OCI-LY1 (cell line): ENCODE results near the gene GBX1.
A peak's percentile ranks its signal among the peaks of the same experiment; 100 is the strongest.

Source experiments
- H2AFZ ChIP-seq: fragments of 200-600 bp; sonication (generic), shearing (Covaris generic); 2 replicates; pipeline ENCODE4 v1.6.0; 2014; ENCODE audit warnings: antibody characterized with exemption, mild to moderate bottlenecking, low read length
- H3F3A ChIP-seq: fragments of 200-600 bp; sonication (generic), shearing (Covaris generic); 2 replicates; pipeline ENCODE4 v1.6.0; 2014; ENCODE audit warnings: mild to moderate bottlenecking, antibody characterized with exemption, low read length, moderate library complexity; ENCODE audit not compliant: insufficient read depth
- H3K27ac ChIP-seq: fragments of 200-600 bp; sonication (generic); 2 replicates; pipeline ENCODE4 v1.5.1; 2014; ENCODE audit warnings: low read length, mixed run types, mild to moderate bottlenecking, low read depth; ENCODE audit not compliant: poor library complexity, severe bottlenecking
- H3K27me3 ChIP-seq: fragments of 200-600 bp; sonication (generic); 2 replicates; pipeline ENCODE4 v1.6.0; 2014; ENCODE audit warnings: antibody characterized with exemption, mild to moderate bottlenecking, low read length, moderate library complexity; ENCODE audit not compliant: insufficient read depth
- H3K36me3 ChIP-seq: fragments of 200-600 bp; sonication (generic); 2 replicates; pipeline ENCODE4 v1.6.1; 2014; ENCODE audit warnings: mild to moderate bottlenecking, antibody characterized with exemption, low read length, moderate library complexity, mixed read lengths; ENCODE audit not compliant: insufficient read depth
- H3K4me1 ChIP-seq: fragments of 200-600 bp; sonication (generic); 2 replicates; pipeline ENCODE4 v1.5.1; 2014; ENCODE audit warnings: mild to moderate bottlenecking, low read length, moderate library complexity; ENCODE audit not compliant: insufficient read depth, severe bottlenecking
- H3K4me2 ChIP-seq: fragments of 200-600 bp; sonication (generic), shearing (Covaris generic); 2 replicates; pipeline ENCODE4 v1.6.1; 2014; ENCODE audit warnings: low read length
- H3K4me3 ChIP-seq: fragments of 200-600 bp; sonication (generic); 2 replicates; pipeline ENCODE4 v1.5.1; 2014; ENCODE audit warnings: low read length, low read depth, mild to moderate bottlenecking, mixed read lengths; ENCODE audit not compliant: poor library complexity, severe bottlenecking
- H3K79me2 ChIP-seq: fragments of 200-600 bp; shearing (Covaris generic); 2 replicates; pipeline ENCODE4 v1.6.1; 2016; ENCODE audit warnings: mixed run types, low read length, mixed read lengths; ENCODE audit not compliant: insufficient read depth
- H3K9ac ChIP-seq: fragments of 200-600 bp; sonication (generic), shearing (Covaris generic); 2 replicates; pipeline ENCODE4 v1.6.1; 2014; ENCODE audit warnings: mild to moderate bottlenecking, low read length, mixed read lengths
- H3K9me2 ChIP-seq: fragments of 200-600 bp; sonication (generic), shearing (Covaris generic); 2 replicates; pipeline ENCODE4 v1.6.1; 2014; ENCODE audit warnings: low read depth, mild to moderate bottlenecking, low read length, mixed read lengths
- H3K9me3 ChIP-seq: fragments of 200-600 bp; shearing (Covaris generic); 2 replicates; pipeline ENCODE4 v1.6.1; 2014; ENCODE audit warnings: low read length, mixed read lengths
- H4K20me1 ChIP-seq: fragments of 200-600 bp; sonication (generic), shearing (Covaris generic); 2 replicates; pipeline ENCODE4 v1.6.0; 2016; ENCODE audit warnings: mild to moderate bottlenecking, low read length; ENCODE audit not compliant: insufficient read depth
- CTCF ChIP-seq: fragments of 200-600 bp; sonication (generic), shearing (Covaris generic); IDR thresholded peaks from 2 replicates; pipeline ENCODE4 v1.5.1; 2017; ENCODE audit warnings: mild to moderate bottlenecking, antibody characterized with exemption, low read length, moderate library complexity, mixed read lengths
- EZH2 ChIP-seq: fragments of 200-600 bp; sonication (generic), shearing (Covaris generic); IDR thresholded peaks from 2 replicates; pipeline ENCODE4 v1.8.0; 2017; ENCODE audit warnings: borderline replicate concordance, mixed run types, mild to moderate bottlenecking, antibody characterized with exemption, low read length, moderate library complexity, mixed read lengths

The GBX1 gene

DNA sequence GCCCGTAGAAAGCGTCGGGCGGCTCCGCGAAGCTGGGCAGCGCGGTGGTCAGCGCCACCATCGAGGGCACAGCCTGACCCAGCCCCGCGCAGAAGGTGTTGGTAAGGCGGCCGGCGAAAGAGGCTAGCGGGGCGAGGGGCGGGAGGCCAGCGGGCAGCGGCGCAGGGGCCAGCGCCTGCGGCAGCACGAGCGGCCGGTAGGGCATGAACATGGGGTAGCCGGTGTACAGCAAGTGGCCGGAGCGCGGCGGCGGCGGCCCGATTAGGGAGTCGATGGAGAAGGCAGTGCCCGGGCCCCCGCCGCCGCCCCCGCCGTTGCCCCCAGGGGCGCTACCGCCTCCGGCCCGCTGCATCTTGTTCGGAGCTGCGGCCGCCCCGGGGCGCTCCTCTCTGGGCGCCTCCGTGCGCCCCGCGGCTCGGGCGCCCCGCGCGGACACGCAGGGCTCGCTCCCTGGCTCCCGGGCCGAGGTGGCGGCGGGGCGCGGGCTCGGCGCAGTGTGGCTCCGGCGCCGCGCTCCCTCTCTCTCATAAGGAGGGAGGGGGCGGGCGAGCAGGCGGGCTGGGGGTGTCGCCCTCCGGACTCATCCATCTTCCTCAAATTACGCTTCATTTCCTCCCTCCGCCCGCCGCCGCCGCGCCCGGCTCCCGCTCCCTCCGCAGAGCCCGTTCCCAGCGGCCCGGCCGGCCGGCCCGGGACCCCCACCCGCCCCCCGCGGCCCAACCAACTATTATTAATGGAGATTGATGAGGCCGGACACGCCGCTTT, at the start of gene GBX1:
Gene GBX1 (minus strand): TSS at position 498 of the 765 bp plus-strand sequence. CDS start 146 bp downstream, at position 352.
- H3K4me1 ChIP-seq: no peaks in the 10 kb centered on the region
- no peaks in the 10 kb centered on the region for H3F3A ChIP-seq
- no peaks in the 10 kb centered on the region for H3K79me2 ChIP-seq
- no peak within 1 kb of the TSS for H3K9ac ChIP-seq
- H3K4me3 ChIP-seq: peak within 1 kb of the TSS; percentile 30
- no peak within 1 kb of the TSS for H3K27ac ChIP-seq
- H2AFZ ChIP-seq: no peak within 1 kb of the TSS
- H3K9me2 ChIP-seq: no peaks in the 10 kb centered on the region
- H3K4me2 ChIP-seq: peak within 1 kb of the TSS; percentile 13; the same call in 1 of the 2 replicates
- H3K36me3 ChIP-seq: no peaks in the 10 kb centered on the region
- H4K20me1 ChIP-seq: no peaks in the 10 kb centered on the region
- no peaks in the 10 kb centered on the region for H3K9me3 ChIP-seq
- TF ChIP-seq EZH2 (no peak), CTCF (no peak)
- peaks cover 9% of the 10 kb centered on the region for H3K27me3 ChIP-seq

DNA sequence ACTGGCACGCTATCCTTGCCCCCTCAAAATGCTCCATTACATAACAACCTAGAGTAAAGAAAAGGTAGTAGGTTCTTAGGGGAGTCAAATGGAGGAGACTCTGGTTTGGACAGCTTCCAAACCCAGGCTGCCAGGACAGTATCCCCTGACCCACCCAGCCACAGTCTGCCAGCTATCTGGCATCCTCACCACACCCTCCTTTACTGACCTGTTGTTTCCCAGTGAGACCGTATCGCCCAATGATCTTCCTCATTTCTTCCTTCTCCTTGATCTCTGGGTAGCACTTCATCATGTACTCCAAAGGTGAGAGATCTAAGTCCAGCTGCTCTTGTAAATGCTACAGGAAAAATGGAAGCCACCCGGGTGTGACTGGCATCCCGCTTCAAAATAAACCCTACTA, 47.9 kb upstream of the GBX1 start:
- H3K9me2 ChIP-seq: no peaks in the 10 kb centered on the region
- H3K36me3 ChIP-seq: peaks cover 86% of the 10 kb centered on the region
- no peak overlapping the region for H3K4me3 ChIP-seq
- no peaks in the 10 kb centered on the region for H3F3A ChIP-seq
- no peak overlapping the region for H3K4me2 ChIP-seq
- H4K20me1 ChIP-seq: no peaks in the 10 kb centered on the region
- no peak overlapping the region for H3K9ac ChIP-seq
- no peaks in the 10 kb centered on the region for H3K4me1 ChIP-seq
- H2AFZ ChIP-seq: no peak overlapping the region
- no peaks in the 10 kb centered on the region for H3K27me3 ChIP-seq
- TF ChIP-seq CTCF: no peak
- no peak for TF ChIP-seq EZH2
- H3K79me2 ChIP-seq: no peaks in the 10 kb centered on the region
- no peak overlapping the region for H3K27ac ChIP-seq
- H3K9me3 ChIP-seq: no peaks in the 10 kb centered on the region

DNA sequence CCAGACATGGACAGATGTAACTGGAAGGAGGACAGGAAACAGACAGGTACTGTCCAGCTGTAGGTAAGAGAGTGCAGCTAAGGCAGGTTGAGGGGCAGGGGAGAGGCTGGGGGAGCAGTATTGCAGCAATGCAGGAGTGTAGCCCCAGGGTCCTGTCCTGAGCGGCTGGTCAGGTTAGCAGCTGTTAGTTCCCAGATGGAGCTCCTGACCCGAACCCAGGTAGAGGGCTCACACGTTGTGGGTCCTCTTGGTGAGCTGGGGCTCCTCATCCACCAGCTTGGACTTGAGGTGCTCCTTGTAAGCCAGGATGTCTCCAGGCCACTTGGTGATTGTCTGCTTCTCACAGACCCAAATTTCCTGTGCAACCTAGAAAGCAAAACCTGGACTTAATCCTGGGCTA, 46.3 kb upstream of the GBX1 start:
- Histone ChIP-seq H3K27ac (no peak overlapping the region), H3K4me1 (no peaks in the 10 kb centered on the region), H3K79me2 (no peaks in the 10 kb centered on the region), H3K9me3 (no peaks in the 10 kb centered on the region), H3K27me3 (no peaks in the 10 kb centered on the region), H3K36me3 (peaks cover 70% of the 10 kb centered on the region), H3K9ac (no peak overlapping the region), H4K20me1 (no peaks in the 10 kb centered on the region), H2AFZ (no peak overlapping the region), H3K9me2 (no peaks in the 10 kb centered on the region), H3F3A (no peaks in the 10 kb centered on the region), H3K4me3 (no peak overlapping the region), H3K4me2 (no peak overlapping the region)
- TF ChIP-seq CTCF: no peak
- TF ChIP-seq EZH2: no peak
